Sigmoid colon (tissue), 7 donors: Measurements from ENCODE around the gene BPIFA1. TPM values are rescaled to one million over a fixed set of nuclear protein-coding genes. Genes with fewer than 3 reads are reported as not detected.

Source experiments
- DNase-seq: peaks from one replicate; pipeline ENCODE4 v3.0.0-alpha.2; 2019
- H3K27ac ChIP-seq, 4 donors: fragments of 200-600 bp; sonication (generic); one replicate each; pipeline ENCODE4 v1.5.1; 2016 to 2019; ENCODE audit warnings: mild to moderate bottlenecking in 1 of 4
- H3K27me3 ChIP-seq, 3 donors: fragments of 200-600 bp; sonication (generic); one replicate each; pipeline ENCODE4 v1.5.1; 2019; ENCODE audit warnings: mild to moderate bottlenecking in 1 of 3
- H3K36me3 ChIP-seq, 4 donors: fragments of 200-600 bp; sonication (generic); one replicate each; pipeline ENCODE4 v1.5.1; 2016 to 2019
- H3K4me1 ChIP-seq, 4 donors: fragments of 200-600 bp; sonication (generic); one replicate each; pipeline ENCODE4 v1.5.1; 2017 to 2019
- H3K4me3 ChIP-seq, 4 donors: fragments of 200-600 bp; sonication (generic); one replicate each; pipeline ENCODE4 v1.5.1; 2017 to 2019; ENCODE audit warnings: mild to moderate bottlenecking in 2 of 4, moderate library complexity in 1 of 4
- H3K9me3 ChIP-seq, 4 donors: fragments of 200-600 bp in 3 of 4; sonication (generic) in 3 of 4; one replicate each; pipeline versions ENCODE4 v1.5.1 to v1.6.1; 2013 to 2019
- EP300 ChIP-seq, 4 donors: sonication (generic); formaldehyde crosslinking; IDR thresholded peaks; one replicate each; pipeline ENCODE4 v1.6.1; 2017; ENCODE audit warnings: antibody characterized with exemption in 4 of 4
- POLR2A ChIP-seq, 2 donors: fragments of 450-650 bp; IDR thresholded peaks; one replicate each; pipeline ENCODE4 v1.6.1; 2016; ENCODE audit warnings: antibody characterized with exemption in 2 of 2, mild to moderate bottlenecking in 2 of 2, moderate library complexity in 2 of 2
- POLR2AphosphoS5 ChIP-seq, 4 donors: sonication (generic); formaldehyde crosslinking; IDR thresholded peaks; one replicate each; pipeline ENCODE4 v1.6.1; 2017; ENCODE audit warnings: antibody characterized with exemption in 4 of 4
- WGBS, 2 donors: extraction: QIAGEN DNeasy Blood & Tissue Kit; methylation state at CpG; one replicate each; pipeline ENCODE4 v1.1.7; 2013; 5-methylcytosine and 5-hydroxymethylcytosine counted together
- intact Hi-C: fragments of 100-400 bp; cut with DNase I; formaldehyde crosslinking; loops from one replicate; pipeline ENCODE4 v1.15.1; 2023
- polyA plus RNA-seq, 3 donors: library from polyadenylated mRNA; stranded (reverse); fragments of 200-250 nt; gene quantifications; one replicate each; pipeline ENCODE4 v1.2.3, GENCODE V29; 2013
- total RNA-seq, 4 donors: library from RNA; depleted of rRNA; stranded (reverse); fragments of >200 nt; gene quantifications; one replicate each; pipeline ENCODE4 v1.1.0, GENCODE V29; 2016
- TF ChIP-seq, protein P1 (sequence below), 4 experiments: fragments of 450-650 bp in 3 of 4; fragments of 200-600 bp in 1 of 4; IDR thresholded peaks; one replicate each; pipeline ENCODE4 v1.5.1; 2016 to 2019; ENCODE audit warnings: antibody characterized with exemption in 4 of 4, mild to moderate bottlenecking in 3 of 4, moderate library complexity in 2 of 4
- donor health status: healthy with polysubstance abuse.
- donor health status: Bipolar disorder and iron deficiency.
- donor health status: healthy.

The BPIFA1 gene
- total and polyA plus RNA-seq, 7 donors, result not detected

DNA sequence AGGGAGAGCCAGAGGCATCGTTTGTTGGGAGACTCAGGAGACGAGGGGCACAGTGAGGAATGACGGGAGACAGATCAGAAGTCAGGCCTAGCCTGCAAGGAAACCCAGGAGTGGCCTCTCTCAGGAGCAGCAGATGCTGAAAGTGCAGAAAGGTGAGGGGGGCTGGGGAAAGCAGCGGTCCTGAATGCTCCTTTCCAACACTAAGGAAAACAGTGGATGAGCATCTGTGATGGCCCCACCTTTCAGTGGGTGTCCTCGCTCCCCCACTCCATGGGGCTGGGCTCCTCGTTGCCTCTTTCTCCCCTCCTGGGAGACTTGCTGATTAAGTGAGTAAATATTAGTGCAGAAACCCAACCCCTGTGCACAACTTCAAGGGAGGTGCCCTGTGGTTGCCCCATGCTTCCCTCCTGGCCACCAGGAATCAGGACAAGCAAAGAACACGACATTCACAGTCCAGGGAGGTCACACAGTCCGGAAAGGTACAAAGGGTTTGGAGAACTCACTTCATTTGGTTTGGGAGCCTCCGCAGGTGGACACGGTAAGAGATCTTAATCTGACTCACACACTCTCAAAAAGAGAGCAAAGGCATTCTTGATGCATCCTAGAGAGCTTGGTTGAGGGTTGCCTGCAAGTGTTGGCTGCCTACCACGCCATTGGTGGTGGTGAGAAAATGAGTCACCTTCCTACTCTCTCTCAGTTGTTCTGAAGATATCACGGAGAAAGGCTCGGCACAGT lies 37.5 kb downstream of the BPIFA1 start:
- no peak for DNase-seq
- intact Hi-C loops, result no loop called here
- WGBS, 2 donors, result 53 to 70% methylated on average over 13 of the region's 13 CpGs
- Histone ChIP-seq H3K4me3 (no peak overlapping the region), H3K9me3 (no peaks in the 10 kb centered on the region), H3K27me3 (peaks cover 0 to 10% (median 0%) of the 10 kb centered on the region in 3 donors), H3K4me1 (no peaks in the 10 kb centered on the region), H3K36me3 (no peaks in the 10 kb centered on the region), H3K27ac (no peak overlapping the region)
- no peak for TF ChIP-seq POLR2A (IDR thresholded peaks at IDR 0.05)
- TF ChIP-seq, protein P1, sequence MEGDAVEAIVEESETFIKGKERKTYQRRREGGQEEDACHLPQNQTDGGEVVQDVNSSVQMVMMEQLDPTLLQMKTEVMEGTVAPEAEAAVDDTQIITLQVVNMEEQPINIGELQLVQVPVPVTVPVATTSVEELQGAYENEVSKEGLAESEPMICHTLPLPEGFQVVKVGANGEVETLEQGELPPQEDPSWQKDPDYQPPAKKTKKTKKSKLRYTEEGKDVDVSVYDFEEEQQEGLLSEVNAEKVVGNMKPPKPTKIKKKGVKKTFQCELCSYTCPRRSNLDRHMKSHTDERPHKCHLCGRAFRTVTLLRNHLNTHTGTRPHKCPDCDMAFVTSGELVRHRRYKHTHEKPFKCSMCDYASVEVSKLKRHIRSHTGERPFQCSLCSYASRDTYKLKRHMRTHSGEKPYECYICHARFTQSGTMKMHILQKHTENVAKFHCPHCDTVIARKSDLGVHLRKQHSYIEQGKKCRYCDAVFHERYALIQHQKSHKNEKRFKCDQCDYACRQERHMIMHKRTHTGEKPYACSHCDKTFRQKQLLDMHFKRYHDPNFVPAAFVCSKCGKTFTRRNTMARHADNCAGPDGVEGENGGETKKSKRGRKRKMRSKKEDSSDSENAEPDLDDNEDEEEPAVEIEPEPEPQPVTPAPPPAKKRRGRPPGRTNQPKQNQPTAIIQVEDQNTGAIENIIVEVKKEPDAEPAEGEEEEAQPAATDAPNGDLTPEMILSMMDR (IDR thresholded peaks at IDR 0.05), result no peak
- no peak for TF ChIP-seq POLR2AphosphoS5 (IDR thresholded peaks at IDR 0.05)
- no peak for TF ChIP-seq EP300 (IDR thresholded peaks at IDR 0.05)

DNA sequence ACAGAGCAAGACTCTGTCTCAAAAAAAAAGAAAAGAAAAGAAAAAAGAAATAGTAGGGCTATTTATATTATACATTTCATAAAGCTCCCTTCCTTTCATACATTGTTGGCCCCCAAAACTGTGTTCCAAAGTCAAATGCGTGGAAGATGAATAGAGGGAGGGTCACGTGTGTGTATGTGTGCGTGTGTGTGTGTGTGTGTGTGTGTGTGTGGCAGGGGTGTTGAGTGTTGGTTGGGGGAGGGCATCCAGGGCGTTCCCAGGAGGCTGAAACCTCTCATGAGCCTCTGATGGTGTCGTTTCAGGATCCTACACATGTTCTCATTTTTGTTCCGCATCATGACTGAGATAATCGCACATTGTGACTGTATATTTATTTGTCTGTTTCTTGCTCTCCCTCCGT lies 39.4 kb downstream of the BPIFA1 start:
- 67 to 76% methylated on average over 8 of the region's 8 CpGs for WGBS, 2 donors
- Histone ChIP-seq H3K4me3 (no peak overlapping the region), H3K36me3 (no peaks in the 10 kb centered on the region), H3K27ac (no peak overlapping the region), H3K9me3 (no peaks in the 10 kb centered on the region), H3K27me3 (peaks cover 0 to 10% (median 0%) of the 10 kb centered on the region in 3 donors), H3K4me1 (no peaks in the 10 kb centered on the region)
- TF ChIP-seq, protein P1 (IDR thresholded peaks at IDR 0.05), result no peak
- TF ChIP-seq EP300 (IDR thresholded peaks at IDR 0.05), result no peak
- no peak for TF ChIP-seq POLR2AphosphoS5 (IDR thresholded peaks at IDR 0.05)
- TF ChIP-seq POLR2A (IDR thresholded peaks at IDR 0.05), result no peak
- intact Hi-C loops, result no loop called here
- no peak for DNase-seq

DNA sequence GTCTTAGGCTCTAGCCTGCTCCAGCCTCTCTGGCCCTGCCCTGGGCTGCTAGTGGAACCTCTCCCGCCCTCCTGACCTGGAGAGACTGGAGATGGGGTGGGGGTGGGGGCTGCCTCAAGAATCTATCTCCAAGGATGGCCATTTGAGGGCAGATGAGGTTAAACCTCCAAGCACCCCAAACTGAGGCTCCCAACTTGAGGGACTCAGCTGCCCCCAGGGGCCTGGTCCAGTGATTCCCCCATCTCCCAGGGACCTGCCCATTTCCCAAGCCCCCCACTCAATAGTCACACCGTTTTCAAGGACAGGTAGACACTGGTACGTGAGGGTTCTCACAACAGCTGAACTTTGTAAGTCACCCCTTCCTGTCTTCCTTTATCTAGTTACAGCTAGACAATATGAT lies 40.1 kb downstream of the BPIFA1 start:
- no peaks in the 10 kb centered on the region for H3K36me3 ChIP-seq
- 55 to 70% methylated on average over 3 of the region's 3 CpGs for WGBS, 2 donors
- DNase-seq, result no peak
- no peaks in the 10 kb centered on the region for H3K9me3 ChIP-seq
- intact Hi-C loops, result no loop called here
- H3K4me1 ChIP-seq, result no peaks in the 10 kb centered on the region
- TF ChIP-seq, protein P1 (IDR thresholded peaks at IDR 0.05), result no peak
- TF ChIP-seq EP300 (IDR thresholded peaks at IDR 0.05), result no peak
- TF ChIP-seq POLR2A (IDR thresholded peaks at IDR 0.05), result no peak
- H3K4me3 ChIP-seq, result no peak overlapping the region
- H3K27me3 ChIP-seq, result peaks cover 0 to 10% (median 0%) of the 10 kb centered on the region in 3 donors
- no peak overlapping the region for H3K27ac ChIP-seq

DNA sequence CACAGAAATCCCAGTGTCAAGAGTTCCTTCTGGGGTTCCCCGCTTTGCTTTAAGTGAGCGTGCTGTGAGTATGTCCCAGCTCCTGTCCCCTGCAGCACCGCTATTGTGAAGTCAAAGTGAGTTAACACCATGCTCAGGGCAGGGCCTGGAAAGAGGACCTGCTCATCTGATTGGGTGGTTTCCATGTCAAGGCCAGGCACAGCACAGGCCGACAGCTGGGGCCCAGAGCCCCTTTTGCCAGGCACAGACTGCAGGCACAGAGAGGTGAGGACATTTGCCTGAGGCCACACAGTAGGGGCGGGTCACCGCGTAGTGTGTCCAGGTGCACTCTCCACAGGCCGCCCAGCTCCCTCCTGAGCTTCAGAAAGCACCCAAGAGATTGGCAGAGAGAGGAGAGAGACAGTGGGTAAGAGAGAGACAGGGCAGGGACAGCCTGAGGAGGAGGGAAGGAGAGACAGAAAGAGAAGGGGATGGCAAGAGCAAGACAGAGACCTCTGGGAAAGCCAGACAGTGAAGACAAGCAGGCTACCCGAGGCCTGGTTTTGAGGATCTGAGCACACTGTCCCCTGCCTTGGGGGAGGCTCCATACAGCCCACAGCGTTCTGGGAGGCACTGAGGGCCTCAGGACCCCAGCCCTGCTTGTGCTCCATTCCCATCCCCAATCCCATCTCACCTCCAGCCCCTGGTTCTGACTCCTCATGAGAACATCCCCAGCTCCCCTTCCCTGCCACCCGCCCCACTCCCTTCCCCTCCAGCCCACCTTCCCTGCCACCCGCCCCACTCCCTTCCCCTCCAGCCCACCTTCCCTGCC lies 40.7 kb downstream of the BPIFA1 start:
- DNase-seq, result no peak
- TF ChIP-seq, protein P1 (IDR thresholded peaks at IDR 0.05), result no peak
- TF ChIP-seq POLR2A (IDR thresholded peaks at IDR 0.05), result no peak
- TF ChIP-seq POLR2AphosphoS5 (IDR thresholded peaks at IDR 0.05), result no peak
- TF ChIP-seq EP300 (IDR thresholded peaks at IDR 0.05), result no peak
- Histone ChIP-seq H3K9me3 (no peaks in the 10 kb centered on the region), H3K36me3 (no peaks in the 10 kb centered on the region), H3K27ac (no peak overlapping the region), H3K27me3 (peaks cover 0 to 10% (median 0%) of the 10 kb centered on the region in 3 donors), H3K4me3 (no peak overlapping the region), H3K4me1 (no peaks in the 10 kb centered on the region)
- intact Hi-C loops, result no loop called here
- whole genome bisulfite sequencing, 2 donors, result 77 to 83% methylated on average over 12 of the region's 12 CpGs
